NCI-H1092 (cell line): ENCODE results near the gene PSMB1.
"Not testable (repeated sequence)": the region's sequence is repeated elsewhere in the genome, so short reads cannot be mapped to it uniquely, and the experiment has no call there.

ENCODE experiments used
- DNase-seq: peaks from one replicate; lab custom pipeline; 2025; lab: John Stamatoyannopoulos, UW

PSMB1 gene

GRCh38 chr6:170535004-170535403 is 18.1 kb downstream of the PSMB1 start:
- no peak for DNase-seq

- no peak for DNase-seq
Measured at GRCh38 chr6:170533792-170534191, 19.3 kb downstream of the PSMB1 start.

- DNase-seq: no peak
Measured at GRCh38 chr6:170532867-170533488, 20.1 kb downstream of the PSMB1 start.

DNA sequence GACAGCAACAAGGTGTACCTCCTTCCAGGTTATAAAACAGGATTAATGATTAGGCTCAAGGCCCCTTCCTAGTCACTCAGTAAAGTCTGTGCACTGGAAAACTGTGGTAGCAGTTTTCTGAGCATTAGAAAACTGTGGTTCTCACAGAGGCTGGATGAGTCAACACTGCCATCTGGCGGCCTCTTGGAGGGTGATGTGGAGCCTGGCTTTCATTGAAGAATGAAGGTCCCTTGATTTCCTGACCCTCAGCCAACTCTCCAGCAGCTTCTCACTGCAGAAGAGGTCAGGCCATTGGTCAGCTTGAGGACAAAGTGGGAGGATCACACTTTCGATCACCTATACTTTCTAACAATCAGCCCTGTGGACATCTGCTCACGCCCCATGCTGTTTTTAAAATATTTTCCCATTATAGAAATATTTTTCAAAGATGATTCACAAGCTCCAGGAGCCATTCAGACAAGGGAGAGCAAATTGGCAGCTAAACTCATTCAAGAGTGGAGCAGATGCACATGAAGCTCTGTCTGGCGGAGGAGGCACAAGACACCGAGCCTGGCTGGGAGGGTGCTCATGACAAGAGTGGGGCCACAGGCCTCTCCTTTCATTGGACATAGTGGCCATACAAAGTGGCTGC is 23.2 kb downstream of the PSMB1 start:
- DNase-seq: peak; percentile 87

GRCh38 chr6:170527995-170528394 is 25.1 kb downstream of the PSMB1 start:
- not testable (repeated sequence) for DNase-seq

GRCh38 chr6:170525795-170526194 is 27.3 kb downstream of the PSMB1 start:
- DNase-seq: no peak

GRCh38 chr6:170524172-170524502 is 29.0 kb downstream of the PSMB1 start:
- no peak for DNase-seq

DNA sequence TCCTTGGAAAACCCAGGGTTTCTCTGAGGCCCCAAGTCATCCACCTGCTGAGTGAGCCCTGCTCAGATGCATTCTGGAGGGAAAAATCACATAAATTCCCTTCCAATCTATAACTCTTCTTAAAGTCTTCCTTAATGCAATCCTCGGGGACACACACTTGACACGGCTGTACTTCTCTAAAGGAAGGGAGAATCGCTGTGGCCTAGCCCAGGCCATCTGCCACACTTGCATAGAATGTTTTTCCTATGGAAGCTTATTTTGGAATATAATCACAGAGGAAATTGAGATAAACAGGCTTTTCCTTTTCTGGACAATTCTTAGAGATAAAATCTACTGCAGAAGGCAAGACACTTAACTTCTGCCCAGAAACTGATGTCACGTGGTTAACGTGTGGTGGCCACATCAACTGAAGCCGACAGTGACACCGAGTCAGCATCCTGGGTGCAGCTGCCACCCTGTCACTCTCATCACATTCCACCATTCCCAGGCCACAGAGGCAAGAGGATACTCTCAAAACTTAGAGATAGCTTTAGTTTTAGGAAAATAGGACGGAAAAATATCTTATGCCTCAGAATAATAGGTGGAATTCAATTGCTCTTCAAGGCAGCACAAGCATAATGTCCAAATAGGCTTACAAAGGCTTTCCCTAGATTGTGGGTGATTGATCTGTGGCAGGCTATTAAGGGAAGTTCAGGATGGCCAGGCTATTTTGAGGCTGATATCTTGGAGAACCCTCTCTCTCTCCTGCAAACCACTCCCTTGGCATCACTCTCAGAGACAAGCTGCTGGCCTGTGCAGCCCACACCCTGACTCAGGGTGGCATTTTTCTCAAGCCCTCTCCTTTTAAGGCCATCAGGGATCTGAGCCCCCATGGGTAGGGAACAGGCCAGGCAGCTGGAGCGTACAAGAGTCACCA is 29.6 kb downstream of the PSMB1 start:
- no peak for DNase-seq

DNA sequence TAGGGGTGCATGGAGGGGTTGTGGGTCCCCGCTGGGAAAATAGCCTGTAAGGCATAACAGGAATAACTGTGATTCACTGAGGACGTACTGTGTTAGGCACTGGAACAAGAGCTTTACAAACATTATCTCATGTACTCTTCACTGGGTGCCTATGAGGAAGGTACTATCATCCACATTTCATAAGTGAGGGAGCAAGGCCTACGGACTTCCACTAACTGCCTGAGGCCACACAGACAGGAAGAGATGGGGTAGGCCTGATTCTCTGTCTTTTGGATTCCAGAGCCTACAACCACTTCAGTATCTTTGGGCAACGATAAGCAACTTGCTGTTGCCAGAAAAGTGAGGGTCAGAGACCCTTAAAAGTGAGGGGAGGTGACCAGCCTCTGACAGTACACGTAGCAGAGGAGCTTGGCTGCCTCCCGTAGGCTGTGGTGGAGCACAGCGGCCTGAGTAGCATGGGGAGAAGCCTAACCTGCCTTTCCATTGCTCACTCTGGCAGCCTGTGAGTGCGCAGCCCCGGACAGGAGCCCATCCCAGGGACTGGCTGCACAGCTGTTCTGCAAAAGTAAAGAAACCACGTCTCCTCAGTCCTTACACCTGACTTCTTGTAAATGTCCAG is 30.4 kb downstream of the PSMB1 start:
- DNase-seq: peak; percentile 46

DNA sequence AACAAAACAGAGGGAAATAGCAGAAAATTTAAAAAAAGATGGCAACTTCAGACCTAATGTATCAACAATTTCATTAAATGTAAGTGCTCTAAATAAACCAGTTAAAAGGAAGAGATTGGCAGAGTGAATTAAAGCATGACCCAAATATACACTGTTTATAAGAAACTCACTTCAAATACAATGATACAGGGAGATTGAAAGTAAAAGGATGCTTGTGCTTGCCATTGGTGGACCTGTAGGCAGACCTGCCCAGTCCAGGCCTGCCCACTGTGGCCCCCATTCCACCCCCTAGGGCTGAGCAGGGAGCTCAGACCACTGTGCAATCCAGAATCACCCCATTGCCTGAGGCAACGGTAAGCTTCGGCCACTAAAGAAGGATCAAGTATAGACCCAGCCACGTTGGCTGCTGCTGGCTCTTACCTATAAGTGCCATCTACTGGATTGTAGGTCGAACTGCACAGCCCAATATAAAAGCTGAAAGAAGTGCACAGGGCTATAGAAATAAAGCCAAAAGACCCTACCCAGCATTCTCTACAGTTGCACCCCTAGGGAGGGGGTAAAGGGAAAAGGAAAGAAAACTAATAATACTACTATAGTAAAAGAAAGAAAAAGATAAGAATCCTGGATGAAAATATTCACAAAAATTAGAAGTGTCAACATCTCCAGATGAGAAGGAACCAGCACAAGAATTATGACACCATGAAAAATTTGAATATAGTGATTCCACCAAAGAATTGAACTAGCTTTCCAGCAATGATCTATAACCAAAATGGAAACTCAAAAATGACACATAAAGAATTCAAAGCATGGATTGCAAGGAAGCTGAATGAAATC is 36.1 kb downstream of the PSMB1 start:
- DNase-seq: peak; percentile 81

GRCh38 chr6:170514908-170515307 is 38.2 kb downstream of the PSMB1 start:
- no peak for DNase-seq

GRCh38 chr6:170512249-170512648 is 40.9 kb downstream of the PSMB1 start:
- no peak for DNase-seq

DNA sequence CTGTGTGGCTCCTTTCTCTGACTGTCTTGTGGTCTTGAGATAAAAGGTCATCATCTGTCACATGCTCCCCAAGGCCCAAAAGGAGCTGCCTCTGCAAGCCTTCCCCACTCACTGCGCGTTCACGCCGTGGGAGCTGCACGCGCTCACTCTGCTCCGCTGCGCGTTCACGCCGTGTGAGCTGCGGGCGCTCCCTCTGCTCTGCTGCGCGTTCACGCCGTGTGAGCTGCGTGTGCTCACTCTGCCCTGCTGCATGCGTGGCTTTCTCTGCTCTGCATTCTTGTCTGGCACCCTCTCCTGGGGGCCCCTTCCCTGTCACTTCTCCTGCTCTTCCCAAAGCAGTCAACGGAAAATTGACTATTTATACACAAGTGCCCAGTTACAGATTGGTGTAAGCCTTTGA is 42.5 kb downstream of the PSMB1 start:
- DNase-seq: no peak

DNA sequence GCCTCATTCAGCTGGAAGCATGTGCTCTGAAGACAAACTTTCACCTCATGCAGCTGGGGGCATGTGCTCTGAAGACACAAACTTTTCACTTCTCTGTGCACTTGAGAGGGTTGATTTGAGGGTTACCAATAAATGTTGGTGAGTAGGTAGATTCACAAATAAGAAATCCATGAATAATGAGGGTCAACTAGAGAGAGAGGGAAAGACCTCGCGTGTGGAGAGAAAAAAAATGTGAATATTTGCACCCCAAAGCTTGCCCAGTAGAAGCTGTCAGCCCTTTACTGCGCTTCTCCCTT is 43.4 kb downstream of the PSMB1 start:
- no peak for DNase-seq

- DNase-seq: not testable (repeated sequence)
Measured at GRCh38 chr6:170508892-170509722, 44.0 kb downstream of the PSMB1 start.

DNA sequence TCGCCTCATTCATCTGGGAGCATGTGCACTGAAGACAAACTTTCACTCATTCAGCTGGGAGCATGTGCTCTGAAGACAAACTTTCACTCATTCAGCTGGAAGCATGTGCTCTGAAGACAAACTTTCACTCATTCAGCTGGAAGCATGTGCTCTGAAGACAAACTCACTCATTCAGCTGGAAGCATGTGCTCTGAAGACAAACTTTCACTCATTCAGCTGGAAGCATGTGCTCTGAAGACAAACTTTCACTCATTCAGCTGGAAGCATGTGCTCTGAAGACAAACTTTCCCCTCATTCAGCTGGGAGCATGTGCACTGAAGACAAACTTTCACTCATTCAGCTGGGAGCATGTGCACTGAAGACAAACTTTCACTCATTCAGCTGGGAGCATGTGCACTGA is 44.8 kb downstream of the PSMB1 start:
- DNase-seq: not testable (repeated sequence)

GRCh38 chr6:170507728-170508127 is 45.4 kb downstream of the PSMB1 start:
- not testable (repeated sequence) for DNase-seq

GRCh38 chr6:170506446-170506845 is 46.7 kb downstream of the PSMB1 start:
- DNase-seq: no peak

DNA sequence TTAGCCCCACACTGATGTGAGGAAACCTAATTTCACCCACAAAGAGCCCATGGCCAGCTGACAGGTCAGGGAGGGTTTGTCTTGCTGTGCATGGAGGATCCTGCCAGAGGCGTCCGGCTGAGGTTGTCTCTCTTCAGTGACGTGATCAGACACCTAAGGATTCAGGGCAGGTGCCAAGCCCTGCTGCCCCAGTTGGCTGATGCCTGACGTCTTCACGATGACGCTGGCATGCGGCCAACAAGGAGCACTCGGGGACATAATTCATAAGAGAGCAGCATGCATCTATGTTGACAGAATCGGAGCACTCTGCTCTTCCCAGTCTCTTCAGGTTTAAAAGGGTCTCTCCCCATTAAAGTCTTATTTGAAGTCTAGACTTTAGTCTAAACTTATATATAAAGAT is 47.8 kb downstream of the PSMB1 start:
- DNase-seq: no peak

DNA sequence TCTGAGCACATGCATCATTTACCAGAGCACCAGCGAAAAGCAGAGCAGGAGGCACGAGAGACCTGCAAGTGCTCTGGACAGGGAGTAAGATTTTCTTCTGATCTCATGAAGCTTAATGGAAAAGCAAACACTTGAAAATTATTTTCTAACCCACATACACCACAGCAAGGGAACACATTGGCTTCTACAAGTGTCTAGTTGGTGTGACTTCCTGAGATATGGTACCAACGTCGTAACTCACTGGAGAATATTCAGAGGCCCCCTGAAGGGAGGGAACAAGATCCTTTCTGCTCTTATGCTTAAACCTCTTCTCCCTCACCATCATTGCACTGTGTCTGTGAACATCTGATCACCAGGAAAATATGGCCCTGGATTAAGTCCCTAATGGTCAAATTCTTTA is 48.6 kb downstream of the PSMB1 start:
- peak; percentile 19 for DNase-seq

GRCh38 chr6:170503414-170503761 is 49.7 kb downstream of the PSMB1 start:
- DNase-seq: no peak
